ENCODE results near the gene ZNF276. TPM values are rescaled to one million over a fixed set of nuclear protein-coding genes. Genes with fewer than 3 reads are reported as not detected.
"Not testable (repeated sequence)": the region's sequence is repeated elsewhere in the genome, so short reads cannot be mapped to it uniquely, and the experiment has no call there.

The ZNF276 gene
- total RNA-seq, 1 experiment from 2014 or later = 4.5 TPM

GRCh38 chr16:89782489-89782888 is 61.2 kb downstream of the ZNF276 start:
- no peaks in the 10 kb centered on the region for H3K9me3 ChIP-seq
- no peaks in the 10 kb centered on the region for H3K27me3 ChIP-seq
- peaks cover 9% of the 10 kb centered on the region; the same call in 1 of the 2 replicates for H3K36me3 ChIP-seq
- no peak for DNase-seq
- H3K4me3 ChIP-seq = no peak overlapping the region

GRCh38 chr16:89783952-89784351 is 62.6 kb downstream of the ZNF276 start:
- not testable (repeated sequence) for H3K27me3 ChIP-seq, DNase-seq, H3K9me3 ChIP-seq, H3K36me3 ChIP-seq, H3K4me3 ChIP-seq

- Histone ChIP-seq H3K9me3 (no peaks in the 10 kb centered on the region), H3K4me3 (no peak overlapping the region), H3K27me3 (no peaks in the 10 kb centered on the region), H3K36me3 (peaks cover 9% of the 10 kb centered on the region; the same call in 1 of the 2 replicates)
- no peak for DNase-seq
These were observed 63.1 kb downstream of the ZNF276 start for GRCh38 chr16:89784406-89784805.

GRCh38 chr16:89785523-89786155 is 64.3 kb downstream of the ZNF276 start:
- DNase-seq = no peak
- Histone ChIP-seq H3K4me3 (no peak overlapping the region), H3K9me3 (no peaks in the 10 kb centered on the region), H3K36me3 (peaks cover 5% of the 10 kb centered on the region; the same call in 1 of the 2 replicates), H3K27me3 (no peaks in the 10 kb centered on the region)

- Histone ChIP-seq H3K4me3 (no peak overlapping the region), H3K27me3 (no peaks in the 10 kb centered on the region), H3K36me3 (peaks cover 5% of the 10 kb centered on the region; the same call in 1 of the 2 replicates), H3K9me3 (no peaks in the 10 kb centered on the region)
- no peak for DNase-seq
These were observed 65.4 kb downstream of the ZNF276 start for GRCh38 chr16:89786474-89787364.

- no peaks in the 10 kb centered on the region for H3K27me3 ChIP-seq
- DNase-seq = no peak
- no peaks in the 10 kb centered on the region for H3K9me3 ChIP-seq
- peaks cover 5% of the 10 kb centered on the region; the same call in 1 of the 2 replicates for H3K36me3 ChIP-seq
- H3K4me3 ChIP-seq = no peak overlapping the region
These were observed 66.0 kb downstream of the ZNF276 start for GRCh38 chr16:89787365-89787805.

Other genes starting within 250 kb of the ZNF276 start
- 54.3 and 98.9 TPM in 2 replicates for gene ANKRD11, start 231.0 kb upstream of the ZNF276 start, total RNA-seq (2014; rRNA removed; shearing (Covaris generic); ENCODE audit: low replicate concordance)
- gene SPG7, start 213.1 kb upstream of the ZNF276 start, total RNA-seq (2014; rRNA removed; shearing (Covaris generic); ENCODE audit: low replicate concordance) = 52.8 and 71.9 TPM in 2 replicates
- gene RPL13, start 160.9 kb upstream of the ZNF276 start, total RNA-seq (2014; rRNA removed; shearing (Covaris generic); ENCODE audit: low replicate concordance) = 2,413 and 2,555 TPM in 2 replicates
- 9.1 and 9.6 TPM in 2 replicates for gene CPNE7, start 145.8 kb upstream of the ZNF276 start, total RNA-seq (2014; rRNA removed; shearing (Covaris generic); ENCODE audit: low replicate concordance)
- gene DPEP1, start 107.9 kb upstream of the ZNF276 start, total RNA-seq (2014; rRNA removed; shearing (Covaris generic); ENCODE audit: low replicate concordance) = not detected in 2 replicates
- gene CHMP1A, start 63.8 kb upstream of the ZNF276 start, total RNA-seq (2014; rRNA removed; shearing (Covaris generic); ENCODE audit: low replicate concordance) = 83.9 and 97.0 TPM in 2 replicates
- 6.6 and 13.7 TPM in 2 replicates for gene SPATA33, start 63.7 kb upstream of the ZNF276 start, total RNA-seq (2014; rRNA removed; shearing (Covaris generic); ENCODE audit: low replicate concordance)
- 11.9 and 40.4 TPM in 2 replicates for gene CDK10, start 34.8 kb upstream of the ZNF276 start, total RNA-seq (2014; rRNA removed; shearing (Covaris generic); ENCODE audit: low replicate concordance)
- 12.6 and 18.4 TPM in 2 replicates for gene SPATA2L, start 19.8 kb upstream of the ZNF276 start, total RNA-seq (2014; rRNA removed; shearing (Covaris generic); ENCODE audit: low replicate concordance)
- gene VPS9D1, start 639 bp upstream of the ZNF276 start, total RNA-seq (2014; rRNA removed; shearing (Covaris generic); ENCODE audit: low replicate concordance) = 6.4 and 7.2 TPM in 2 replicates
- gene FANCA, start 95.1 kb downstream of the ZNF276 start, total RNA-seq (2014; rRNA removed; shearing (Covaris generic); ENCODE audit: low replicate concordance) = 11.9 and 13.1 TPM in 2 replicates
- 5.0 and 5.3 TPM in 2 replicates for gene SPIRE2, start 106.9 kb downstream of the ZNF276 start, total RNA-seq (2014; rRNA removed; shearing (Covaris generic); ENCODE audit: low replicate concordance)
- 53.2 and 71.3 TPM in 2 replicates for gene TCF25, start 152.1 kb downstream of the ZNF276 start, total RNA-seq (2014; rRNA removed; shearing (Covaris generic); ENCODE audit: low replicate concordance)
- 12.1 and 21.1 TPM in 2 replicates for gene MC1R, start 197.3 kb downstream of the ZNF276 start, total RNA-seq (2014; rRNA removed; shearing (Covaris generic); ENCODE audit: low replicate concordance)
- gene TUBB3, start 201.8 kb downstream of the ZNF276 start, total RNA-seq (2014; rRNA removed; shearing (Covaris generic); ENCODE audit: low replicate concordance) = 803 and 1,289 TPM in 2 replicates
- gene DEF8, start 227.2 kb downstream of the ZNF276 start, total RNA-seq (2014; rRNA removed; shearing (Covaris generic); ENCODE audit: low replicate concordance) = 357 and 571 TPM in 2 replicates

All from MG63 (cell line).